ENCODE measurements around the gene KDM6B. TPM values are rescaled to one million over a fixed set of nuclear protein-coding genes. Genes with fewer than 3 reads are reported as not detected.
A peak's percentile ranks its signal among the peaks of the same experiment; 100 is the strongest.
"Not testable (repeated sequence)": the region's sequence is repeated elsewhere in the genome, so short reads cannot be mapped to it uniquely, and the experiment has no call there.

The KDM6B gene
- total RNA-seq, 3 donors from 2014 or later = 44.3 to 73.6 (median 54.6) TPM

DNA sequence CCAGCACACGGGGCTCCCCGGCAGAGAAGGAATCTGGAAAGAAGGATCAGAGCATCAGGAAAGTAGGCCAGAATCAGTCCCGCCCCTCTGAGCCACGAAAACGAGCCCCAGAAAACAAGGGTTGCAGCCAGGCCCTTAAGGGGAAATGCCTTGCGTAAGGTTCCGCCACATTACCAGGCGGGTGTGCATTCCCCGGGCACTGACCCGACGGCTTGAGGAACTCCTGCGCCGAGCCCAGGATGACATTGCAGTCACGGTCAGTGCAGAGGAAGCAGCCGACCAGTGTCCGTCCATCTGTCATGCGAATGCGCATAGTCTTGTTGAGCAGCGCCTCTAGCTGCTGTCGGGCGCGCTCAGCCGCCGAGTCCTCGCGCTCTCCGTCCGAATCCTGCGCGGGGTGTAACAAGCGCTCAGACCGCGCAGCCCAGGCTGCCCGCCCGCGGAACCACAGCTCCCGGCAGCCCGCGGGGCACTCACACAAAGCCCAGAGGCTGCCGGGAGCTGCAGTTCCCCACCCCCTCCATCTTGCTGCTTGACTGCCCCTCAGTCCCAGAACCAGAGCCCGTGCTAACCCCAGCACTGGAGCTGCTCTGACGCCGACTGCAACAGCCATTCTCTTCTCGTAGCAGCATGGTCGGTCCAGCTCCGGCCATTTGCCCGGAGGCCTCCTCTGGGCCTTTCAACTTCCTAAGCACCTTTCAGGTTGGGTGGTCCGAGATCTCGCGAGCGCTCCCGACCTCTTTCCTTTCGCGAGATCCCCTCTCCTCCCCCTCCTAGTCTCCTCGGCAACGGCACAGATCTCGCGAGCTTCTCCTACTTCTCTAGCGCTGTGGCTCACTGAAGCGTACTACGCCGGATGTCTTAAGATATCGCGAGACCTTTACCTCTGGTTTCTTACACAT, 23.0 kb downstream of the KDM6B start, which contains the start of gene NAA38:
Gene NAA38 (minus strand): TSS at position 749 of the 902 bp plus-strand sequence. CDS start 96 bp downstream, at position 653.
- DNase-seq = peak; percentile 95 to 98 (median 98)
- peaks cover 35% of the 10 kb centered on the region for H3K4me1 ChIP-seq (ENCODE audit: low read depth)
- H3K9me3 ChIP-seq = no peaks in the 10 kb centered on the region
- peak; percentile 86 for ATAC-seq
- H3K4me3 ChIP-seq = peak within 1 kb of the TSS; percentile 42
- peaks cover 15% of the 10 kb centered on the region for H3K36me3 ChIP-seq (ENCODE audit: low read depth)
- intact Hi-C loops (cut with DNase I, micrococcal nuclease) = no loop called here
- TF ChIP-seq, protein P1, sequence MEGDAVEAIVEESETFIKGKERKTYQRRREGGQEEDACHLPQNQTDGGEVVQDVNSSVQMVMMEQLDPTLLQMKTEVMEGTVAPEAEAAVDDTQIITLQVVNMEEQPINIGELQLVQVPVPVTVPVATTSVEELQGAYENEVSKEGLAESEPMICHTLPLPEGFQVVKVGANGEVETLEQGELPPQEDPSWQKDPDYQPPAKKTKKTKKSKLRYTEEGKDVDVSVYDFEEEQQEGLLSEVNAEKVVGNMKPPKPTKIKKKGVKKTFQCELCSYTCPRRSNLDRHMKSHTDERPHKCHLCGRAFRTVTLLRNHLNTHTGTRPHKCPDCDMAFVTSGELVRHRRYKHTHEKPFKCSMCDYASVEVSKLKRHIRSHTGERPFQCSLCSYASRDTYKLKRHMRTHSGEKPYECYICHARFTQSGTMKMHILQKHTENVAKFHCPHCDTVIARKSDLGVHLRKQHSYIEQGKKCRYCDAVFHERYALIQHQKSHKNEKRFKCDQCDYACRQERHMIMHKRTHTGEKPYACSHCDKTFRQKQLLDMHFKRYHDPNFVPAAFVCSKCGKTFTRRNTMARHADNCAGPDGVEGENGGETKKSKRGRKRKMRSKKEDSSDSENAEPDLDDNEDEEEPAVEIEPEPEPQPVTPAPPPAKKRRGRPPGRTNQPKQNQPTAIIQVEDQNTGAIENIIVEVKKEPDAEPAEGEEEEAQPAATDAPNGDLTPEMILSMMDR (IDR thresholded peaks at IDR 0.05) = peak; percentile 28

DNA sequence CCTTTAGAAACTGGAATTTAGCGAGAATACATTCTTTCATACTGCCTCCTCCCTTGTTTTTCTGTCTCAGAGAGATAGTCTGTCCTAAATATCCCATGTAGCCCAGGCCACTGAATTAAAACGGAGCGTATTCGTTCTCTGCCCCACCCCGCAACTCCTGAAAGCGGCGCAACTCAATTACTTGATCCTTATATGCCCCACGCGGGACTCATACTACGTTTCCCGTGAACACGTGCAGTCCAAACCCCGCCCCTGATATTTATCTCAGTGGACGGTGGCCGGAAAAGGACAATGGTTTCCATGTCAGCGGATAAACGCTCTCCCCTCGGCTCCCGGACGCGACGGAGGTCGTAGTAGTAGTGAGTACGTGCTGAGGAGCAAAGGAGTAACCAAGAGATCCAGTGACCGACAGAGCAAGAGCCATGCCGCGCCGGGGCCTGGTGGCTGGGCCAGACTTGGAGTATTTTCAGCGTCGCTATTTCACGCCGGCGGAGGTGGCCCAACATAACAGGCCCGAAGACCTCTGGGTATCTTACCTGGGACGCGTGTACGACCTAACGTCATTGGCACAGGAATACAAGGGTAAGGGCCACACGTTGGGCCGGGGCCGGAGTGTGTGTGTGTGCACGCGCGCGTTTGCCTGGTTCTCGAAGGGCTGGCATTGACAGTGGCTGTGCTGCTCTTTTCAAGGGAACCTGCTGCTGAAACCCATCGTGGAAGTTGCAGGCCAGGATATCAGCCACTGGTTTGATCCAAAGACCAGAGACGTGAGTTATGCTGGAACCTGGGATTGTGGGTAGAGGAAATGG, 23.9 kb downstream of the KDM6B start, which contains the start of gene CYB5D1:
Gene CYB5D1 (plus strand): TSS at position 291 of the 809 bp plus-strand sequence. CDS start 132 bp downstream, at position 423.
- ATAC-seq (peak; percentile 73), DNase-seq (peak; percentile 88 to 96 (median 90))
- peaks cover 12% of the 10 kb centered on the region for H3K36me3 ChIP-seq (ENCODE audit: low read depth)
- H3K9me3 ChIP-seq = no peaks in the 10 kb centered on the region
- TF ChIP-seq, protein P1 (IDR thresholded peaks at IDR 0.05) = no peak
- intact Hi-C loops (cut with DNase I, micrococcal nuclease) = no loop called here
- peaks cover 36% of the 10 kb centered on the region for H3K4me1 ChIP-seq (ENCODE audit: low read depth)
- peak within 1 kb of the TSS; percentile 42 for H3K4me3 ChIP-seq

DNA sequence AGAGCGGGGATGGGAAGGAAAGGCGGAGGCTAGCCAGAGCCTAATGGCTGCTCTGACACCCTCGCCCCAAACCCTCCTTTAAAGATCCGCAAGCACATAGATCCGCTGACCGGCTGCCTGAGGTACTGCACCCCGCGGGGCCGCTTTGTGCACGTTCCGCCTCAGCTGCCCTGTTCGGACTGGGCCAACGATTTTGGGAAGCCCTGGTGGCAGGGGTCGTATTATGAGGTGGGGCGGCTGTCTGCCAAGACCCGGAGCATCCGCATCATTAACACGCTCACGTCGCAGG, 24.4 kb downstream of the KDM6B start:
- Histone ChIP-seq H3K4me1 (ENCODE audit: low read depth) (peaks cover 39% of the 10 kb centered on the region), H3K9me3 (no peaks in the 10 kb centered on the region), H3K36me3 (ENCODE audit: low read depth) (peaks cover 8% of the 10 kb centered on the region), H3K4me3 (peak overlapping the region; percentile 42)
- ATAC-seq = peak; percentile 15
- TF ChIP-seq, protein P1 (IDR thresholded peaks at IDR 0.05) = peak; percentile 23
- DNase-seq = peak; percentile 63 to 71 (median 66)
- intact Hi-C loops (cut with DNase I, micrococcal nuclease) = no loop called here

DNA sequence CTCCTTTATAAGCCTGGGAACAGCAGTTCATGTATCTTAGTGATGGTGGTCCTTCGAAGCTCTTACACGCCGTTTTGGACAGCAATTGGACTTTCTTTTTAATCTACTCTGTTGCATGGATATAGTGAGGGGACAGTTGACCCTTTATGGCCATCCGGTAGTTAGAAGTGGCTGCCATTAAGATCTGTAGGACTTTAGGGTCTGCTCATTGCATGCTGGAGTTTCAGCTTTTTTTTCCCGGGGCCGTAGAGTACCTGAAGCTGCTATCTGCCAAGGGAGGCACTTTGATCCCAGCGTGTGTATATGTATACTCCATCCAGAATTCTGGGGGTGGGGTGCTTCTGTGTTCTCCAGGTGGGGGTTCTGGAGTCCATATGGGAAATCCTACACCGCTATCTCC, 25.0 kb downstream of the KDM6B start:
- no peak for DNase-seq
- Histone ChIP-seq H3K9me3 (no peaks in the 10 kb centered on the region), H3K4me1 (ENCODE audit: low read depth) (peaks cover 39% of the 10 kb centered on the region), H3K36me3 (ENCODE audit: low read depth) (peaks cover 8% of the 10 kb centered on the region), H3K4me3 (no peak overlapping the region)
- no peak for ATAC-seq
- intact Hi-C loops (cut with DNase I, micrococcal nuclease) = no loop called here
- TF ChIP-seq, protein P1 (IDR thresholded peaks at IDR 0.05) = no peak

DNA sequence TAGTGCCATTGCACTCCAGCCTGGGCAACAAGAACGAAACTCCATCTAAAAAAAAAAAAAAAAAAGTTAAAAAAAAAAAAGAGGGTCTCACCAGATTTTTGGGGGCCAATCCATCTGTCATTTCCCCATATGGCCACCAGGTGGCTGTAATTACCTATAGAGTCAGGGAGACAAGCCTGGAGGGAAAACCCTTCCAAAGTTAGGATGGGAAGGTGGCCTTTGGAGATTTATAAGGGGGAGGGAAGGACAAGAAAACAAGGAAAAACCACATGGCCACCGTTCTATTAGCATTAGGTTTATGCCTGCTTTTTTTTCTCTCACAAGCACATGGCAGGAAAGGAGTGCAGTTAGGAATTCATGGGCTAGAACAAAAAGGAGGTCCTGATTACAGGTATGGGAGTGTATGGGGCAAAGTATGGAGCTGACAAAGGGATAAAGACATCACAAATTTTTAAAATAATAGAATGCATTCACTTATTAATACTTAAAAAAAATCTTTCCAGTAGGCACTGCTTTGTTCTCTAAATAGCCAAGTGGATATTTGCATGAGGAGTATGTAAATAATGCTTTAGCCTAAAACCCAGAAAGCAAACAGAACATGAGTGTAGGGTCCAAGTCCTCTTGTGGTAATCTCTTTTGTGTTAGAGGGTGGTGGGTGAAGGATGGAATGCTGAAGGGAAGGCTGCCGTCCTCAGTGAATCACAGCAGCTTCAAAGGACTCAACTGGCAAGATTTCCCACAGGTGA, 28.8 kb downstream of the KDM6B start:
- ATAC-seq (no peak), DNase-seq (peak in 1 of 3 donors; percentile 76)
- H3K36me3 ChIP-seq (ENCODE audit: low read depth) = peaks cover under 1% of the 10 kb centered on the region
- no peak overlapping the region for H3K4me3 ChIP-seq
- intact Hi-C loops (cut with DNase I, micrococcal nuclease) = loop anchor here (5.0 kb wide), 2 partner anchors 34 to 124 kb away; no protein-coding TSS in a partner anchor
- no peaks in the 10 kb centered on the region for H3K9me3 ChIP-seq
- TF ChIP-seq, protein P1 (IDR thresholded peaks at IDR 0.05) = peak; percentile 39
- peaks cover 24% of the 10 kb centered on the region for H3K4me1 ChIP-seq (ENCODE audit: low read depth)

DNA sequence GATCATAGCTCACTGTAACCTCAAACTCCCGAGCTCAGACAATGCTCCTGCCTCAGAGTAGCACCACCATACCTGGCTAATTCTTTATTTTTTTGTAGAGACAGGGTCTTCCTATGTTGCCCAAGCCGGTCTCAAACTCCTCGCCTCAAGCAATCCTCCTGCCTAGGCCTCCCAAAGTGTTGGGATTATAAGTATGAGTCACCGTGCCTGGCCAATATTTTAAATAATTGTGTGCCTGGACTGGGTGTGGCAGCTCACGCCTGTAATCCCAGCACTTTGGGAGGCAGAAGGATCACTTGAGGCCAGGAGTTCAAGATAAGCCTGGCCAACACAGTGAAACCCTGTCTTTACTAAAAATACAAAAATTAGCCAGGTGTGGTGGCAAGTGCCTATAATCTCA, 30.4 kb downstream of the KDM6B start:
- not testable (repeated sequence) for H3K4me3 ChIP-seq; H3K36me3 ChIP-seq (ENCODE audit: low read depth); H3K4me1 ChIP-seq (ENCODE audit: low read depth); ATAC-seq; DNase-seq; H3K9me3 ChIP-seq
- intact Hi-C loops (cut with DNase I, micrococcal nuclease) = loop anchor here (5.0 kb wide), 2 partner anchors 33 to 123 kb away; no protein-coding TSS in a partner anchor

All from mucosa of descending colon (tissue), 3 donors.